ENCODE data around the gene FAM89B. TPM values are rescaled to one million over a fixed set of nuclear protein-coding genes. Genes with fewer than 3 reads are reported as not detected.
A peak's percentile ranks its signal among the peaks of the same experiment; 100 is the strongest.

Gene FAM89B
- total and polyA plus RNA-seq, 4 donors, result 49.5 to 83.4 (median 65.9) TPM

- DNase-seq (peak; percentile 74 to 87), ATAC-seq (ENCODE audit: low FRiP score) (no peak)
- H3K4me3 ChIP-seq (ENCODE audit: low read length in 2 of 2), result peak overlapping the region; percentile 50 to 70
- H3K9me3 ChIP-seq (ENCODE audit: control insufficient read depth, low read length), result no peaks in the 10 kb centered on the region
- peaks cover 0 to 2% of the 10 kb centered on the region in 2 donors for H3K4me1 ChIP-seq (ENCODE audit: control insufficient read depth in 1 of 2, insufficient read depth in 2 of 2, low read length in 2 of 2)
- peak overlapping the region; percentile 59 to 78 for H3K27ac ChIP-seq (ENCODE audit: low read depth in 1 of 2, low read length in 2 of 2)
- peaks cover 0 to under 1% of the 10 kb centered on the region in 2 donors for H3K36me3 ChIP-seq (ENCODE audit: control insufficient read depth in 1 of 2, insufficient read depth in 2 of 2, low read length in 1 of 2)
- WGBS, 2 donors, result 14 to 17% methylated on average over 43 of the region's 43 CpGs
- intact Hi-C loops (cut with DNase I), result loop anchor here in 1 of 2 donors (5.0 kb wide), 1 partner anchor 71 kb away; no protein-coding TSS in a partner anchor
- H3K27me3 ChIP-seq (ENCODE audit: control insufficient read depth in 1 of 2, insufficient read depth in 2 of 2, low read length in 1 of 2), result no peaks in the 10 kb centered on the region
Observed at GRCh38 chr11:65613091-65613928, 41.0 kb downstream of the FAM89B start.

GRCh38 chr11:65615229-65615949 is 43.1 kb downstream of the FAM89B start, which contains the start of gene PCNX3:
Gene PCNX3, plus strand, starts transcription at chr11:65615776. Its CDS starts 536 bp downstream, at chr11:65616312.
- peak; percentile 100 for DNase-seq
- no peaks in the 10 kb centered on the region for H3K9me3 ChIP-seq (ENCODE audit: control insufficient read depth, low read length)
- H3K4me3 ChIP-seq (ENCODE audit: low read length in 2 of 2), result peak within 1 kb of the TSS; percentile 81 to 82
- ATAC-seq (ENCODE audit: low FRiP score), result peak; percentile 92
- H3K4me1 ChIP-seq (ENCODE audit: control insufficient read depth in 1 of 2, insufficient read depth in 2 of 2, low read length in 2 of 2), result peaks cover 0 to 2% of the 10 kb centered on the region in 2 donors
- peaks cover 0 to 9% of the 10 kb centered on the region in 2 donors for H3K36me3 ChIP-seq (ENCODE audit: control insufficient read depth in 1 of 2, insufficient read depth in 2 of 2, low read length in 1 of 2)
- H3K27me3 ChIP-seq (ENCODE audit: control insufficient read depth in 1 of 2, insufficient read depth in 2 of 2, low read length in 1 of 2), result no peaks in the 10 kb centered on the region
- WGBS, 2 donors, result 0% methylated on average over 50 to 55 of the region's 55 CpGs
- peak within 1 kb of the TSS in 1 of 2 donors; percentile 85 for H3K27ac ChIP-seq (ENCODE audit: low read depth in 1 of 2, low read length in 2 of 2)
- intact Hi-C loops (cut with DNase I), result loop anchor here in 1 of 2 donors (2.0 to 5.0 kb wide), 2 partner anchors 37 to 39 kb away; partner anchors contain the start of gene EHBP1L1

- 1% methylated on average over 26 to 50 of the region's 50 CpGs for WGBS, 2 donors
- H3K36me3 ChIP-seq (ENCODE audit: control insufficient read depth in 1 of 2, insufficient read depth in 2 of 2, low read length in 1 of 2), result peaks cover 0 to 9% of the 10 kb centered on the region in 2 donors
Observed at GRCh38 chr11:65615950-65616574, 43.7 kb downstream of the FAM89B start.

GRCh38 chr11:65616575-65617001 is 44.2 kb downstream of the FAM89B start:
- Histone ChIP-seq H3K27ac (ENCODE audit: low read depth in 1 of 2, low read length in 2 of 2) (no peak overlapping the region), H3K4me3 (ENCODE audit: low read length in 2 of 2) (peak overlapping the region in 1 of 2 donors; percentile 81), H3K4me1 (ENCODE audit: control insufficient read depth in 1 of 2, insufficient read depth in 2 of 2, low read length in 2 of 2) (peaks cover 0 to 2% of the 10 kb centered on the region in 2 donors), H3K27me3 (ENCODE audit: control insufficient read depth in 1 of 2, insufficient read depth in 2 of 2, low read length in 1 of 2) (no peaks in the 10 kb centered on the region), H3K9me3 (ENCODE audit: control insufficient read depth, low read length) (no peaks in the 10 kb centered on the region), H3K36me3 (ENCODE audit: control insufficient read depth in 1 of 2, insufficient read depth in 2 of 2, low read length in 1 of 2) (peaks cover 0 to 9% of the 10 kb centered on the region in 2 donors)
- 72 to 74% methylated on average over 10 of the region's 10 CpGs for WGBS, 2 donors
- ATAC-seq (ENCODE audit: low FRiP score) (no peak), DNase-seq (no peak)
- intact Hi-C loops (cut with DNase I), result loop anchor here in 1 of 2 donors (5.0 kb wide), 1 partner anchor 36 kb away; no protein-coding TSS in a partner anchor

More at GRCh38 chr11:65615950-65616574, 43.7 kb downstream of the FAM89B start:
- Histone ChIP-seq H3K27me3 (ENCODE audit: control insufficient read depth in 1 of 2, insufficient read depth in 2 of 2, low read length in 1 of 2) (no peaks in the 10 kb centered on the region), H3K9me3 (ENCODE audit: control insufficient read depth, low read length) (no peaks in the 10 kb centered on the region), H3K4me1 (ENCODE audit: control insufficient read depth in 1 of 2, insufficient read depth in 2 of 2, low read length in 2 of 2) (peaks cover 0 to 2% of the 10 kb centered on the region in 2 donors), H3K4me3 (ENCODE audit: low read length in 2 of 2) (peak overlapping the region; percentile 77 to 81), H3K27ac (ENCODE audit: low read depth in 1 of 2, low read length in 2 of 2) (peak overlapping the region in 1 of 2 donors; percentile 67)
- ATAC-seq (ENCODE audit: low FRiP score), result no peak
- intact Hi-C loops (cut with DNase I), result loop anchor here in 1 of 2 donors (2.0 to 5.0 kb wide), 2 partner anchors 36 to 39 kb away; partner anchors contain the start of gene EHBP1L1
- DNase-seq, result peak in 1 of 2 donors; percentile 86

- H3K4me1 ChIP-seq (ENCODE audit: control insufficient read depth in 1 of 2, insufficient read depth in 2 of 2, low read length in 2 of 2), result no peaks in the 10 kb centered on the region
- no peak overlapping the region for H3K4me3 ChIP-seq (ENCODE audit: low read length in 2 of 2)
- H3K36me3 ChIP-seq (ENCODE audit: control insufficient read depth in 1 of 2, insufficient read depth in 2 of 2, low read length in 1 of 2), result peaks cover 0 to 9% of the 10 kb centered on the region in 2 donors
- ATAC-seq (ENCODE audit: low FRiP score) (no peak), DNase-seq (no peak)
- H3K27ac ChIP-seq (ENCODE audit: low read depth in 1 of 2, low read length in 2 of 2), result no peak overlapping the region
- WGBS, 2 donors, result 86 to 90% methylated on average over 17 of the region's 17 CpGs
- H3K27me3 ChIP-seq (ENCODE audit: control insufficient read depth in 1 of 2, insufficient read depth in 2 of 2, low read length in 1 of 2), result no peaks in the 10 kb centered on the region
- no peaks in the 10 kb centered on the region for H3K9me3 ChIP-seq (ENCODE audit: control insufficient read depth, low read length)
- intact Hi-C loops (cut with DNase I), result loop anchor here in 1 of 2 donors (5.0 kb wide), 1 partner anchor 35 kb away; no protein-coding TSS in a partner anchor
Observed at GRCh38 chr11:65617136-65617850, 45.0 kb downstream of the FAM89B start.

- Histone ChIP-seq H3K9me3 (ENCODE audit: control insufficient read depth, low read length) (no peaks in the 10 kb centered on the region), H3K4me1 (ENCODE audit: control insufficient read depth in 1 of 2, insufficient read depth in 2 of 2, low read length in 2 of 2) (no peaks in the 10 kb centered on the region), H3K27ac (ENCODE audit: low read depth in 1 of 2, low read length in 2 of 2) (no peak overlapping the region), H3K4me3 (ENCODE audit: low read length in 2 of 2) (no peak overlapping the region), H3K36me3 (ENCODE audit: control insufficient read depth in 1 of 2, insufficient read depth in 2 of 2, low read length in 1 of 2) (peaks cover 0 to 9% of the 10 kb centered on the region in 2 donors), H3K27me3 (ENCODE audit: control insufficient read depth in 1 of 2, insufficient read depth in 2 of 2, low read length in 1 of 2) (no peaks in the 10 kb centered on the region)
- ATAC-seq (ENCODE audit: low FRiP score) (no peak), DNase-seq (no peak)
- intact Hi-C loops (cut with DNase I), result loop anchor here in 1 of 2 donors (5.0 kb wide), 1 partner anchor 34 kb away; no protein-coding TSS in a partner anchor
- WGBS, 2 donors, result 92 to 93% methylated on average over 33 of the region's 33 CpGs
Observed at GRCh38 chr11:65617990-65618751, 45.8 kb downstream of the FAM89B start.

- DNase-seq, result no peak
- H3K36me3 ChIP-seq (ENCODE audit: control insufficient read depth in 1 of 2, insufficient read depth in 2 of 2, low read length in 1 of 2), result peaks cover 0 to 11% of the 10 kb centered on the region in 2 donors
- H3K9me3 ChIP-seq (ENCODE audit: control insufficient read depth, low read length), result no peaks in the 10 kb centered on the region
- no peaks in the 10 kb centered on the region for H3K4me1 ChIP-seq (ENCODE audit: control insufficient read depth in 1 of 2, insufficient read depth in 2 of 2, low read length in 2 of 2)
- WGBS, 2 donors, result 88 to 90% methylated on average over 14 of the region's 14 CpGs
- H3K27ac ChIP-seq (ENCODE audit: low read depth in 1 of 2, low read length in 2 of 2), result no peak overlapping the region
- no peak overlapping the region for H3K4me3 ChIP-seq (ENCODE audit: low read length in 2 of 2)
- ATAC-seq (ENCODE audit: low FRiP score), result no peak
- H3K27me3 ChIP-seq (ENCODE audit: control insufficient read depth in 1 of 2, insufficient read depth in 2 of 2, low read length in 1 of 2), result no peaks in the 10 kb centered on the region
- intact Hi-C loops (cut with DNase I), result loop anchor here in 1 of 2 donors (5.0 kb wide), 1 partner anchor 34 kb away; no protein-coding TSS in a partner anchor
Observed at GRCh38 chr11:65618763-65619162, 46.4 kb downstream of the FAM89B start.
